Neuron (in vitro differentiated cells): ENCODE results near the gene ANHX.

Experiments used
- H2AFZ ChIP-seq: one replicate; pipeline ENCODE4 v1.6.1; 2013; ENCODE audit warnings: low read depth, mild to moderate bottlenecking, inconsistent platforms, low read length, moderate library complexity
- H3K27me3 ChIP-seq: one replicate; pipeline ENCODE4 v1.6.1; 2013; ENCODE audit warnings: low read length; ENCODE audit not compliant: insufficient read depth
- H3K36me3 ChIP-seq: one replicate; pipeline ENCODE4 v1.6.1; 2013; ENCODE audit warnings: low read length; ENCODE audit not compliant: insufficient read depth
- H3K4me1 ChIP-seq: one replicate; pipeline ENCODE4 v1.6.1; 2013; ENCODE audit warnings: low read length; ENCODE audit not compliant: insufficient read depth
- H3K4me3 ChIP-seq: 2 replicates; pipeline ENCODE4 v1.5.1; 2013; ENCODE audit warnings: mild to moderate bottlenecking, low read length, moderate library complexity
- H3K9me3 ChIP-seq: one replicate; pipeline ENCODE4 v1.6.1; 2013; ENCODE audit warnings: low read length

The ANHX gene

DNA sequence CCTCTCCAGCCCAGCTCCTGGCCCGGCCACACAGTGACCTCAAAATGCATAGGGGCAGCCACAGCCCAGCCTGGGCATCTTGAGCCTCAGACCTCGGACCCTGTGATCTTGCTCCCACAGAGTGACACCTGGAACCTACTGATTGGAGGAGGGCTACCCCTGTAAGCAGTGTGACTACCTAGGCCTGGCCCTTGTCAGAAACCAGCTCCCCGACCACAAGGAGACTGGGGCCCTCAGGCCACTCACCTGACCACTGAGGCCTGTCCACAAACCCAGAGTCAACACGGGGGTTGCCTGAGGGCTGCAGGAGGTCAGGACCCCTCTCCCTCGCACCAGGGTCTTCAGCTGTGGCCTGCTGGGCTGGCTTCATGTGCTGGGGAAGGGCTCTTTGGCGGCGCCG, 9.0 kb downstream of the ANHX start:
- Histone ChIP-seq H2AFZ (no peak overlapping the region), H3K36me3 (no peaks in the 10 kb centered on the region), H3K27me3 (no peaks in the 10 kb centered on the region), H3K4me1 (no peaks in the 10 kb centered on the region), H3K9me3 (peaks cover 14% of the 10 kb centered on the region), H3K4me3 (no peak overlapping the region)

DNA sequence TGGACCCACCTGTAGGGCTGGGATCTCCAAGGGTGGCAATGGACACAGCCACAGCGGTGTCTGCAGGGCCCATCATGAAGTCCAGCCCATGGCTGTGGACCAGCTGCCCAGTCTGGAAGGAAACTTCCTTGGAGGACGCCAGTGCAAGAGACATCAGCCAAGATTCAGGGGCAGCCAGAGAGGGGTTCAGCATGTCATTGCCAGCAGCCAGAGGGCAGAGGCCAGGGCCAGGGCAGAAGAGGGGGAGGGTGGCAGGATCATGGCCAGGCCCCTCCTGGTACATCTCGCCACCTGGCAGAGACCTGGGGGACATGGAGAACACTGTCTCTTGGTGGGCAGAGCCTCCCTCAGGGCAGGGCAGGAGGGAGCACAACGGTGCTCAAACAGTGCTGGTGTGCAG, 10.2 kb downstream of the ANHX start:
- Histone ChIP-seq H3K27me3 (no peaks in the 10 kb centered on the region), H3K4me1 (no peaks in the 10 kb centered on the region), H3K4me3 (no peak overlapping the region), H2AFZ (no peak overlapping the region), H3K36me3 (no peaks in the 10 kb centered on the region), H3K9me3 (peaks cover 21% of the 10 kb centered on the region)

DNA sequence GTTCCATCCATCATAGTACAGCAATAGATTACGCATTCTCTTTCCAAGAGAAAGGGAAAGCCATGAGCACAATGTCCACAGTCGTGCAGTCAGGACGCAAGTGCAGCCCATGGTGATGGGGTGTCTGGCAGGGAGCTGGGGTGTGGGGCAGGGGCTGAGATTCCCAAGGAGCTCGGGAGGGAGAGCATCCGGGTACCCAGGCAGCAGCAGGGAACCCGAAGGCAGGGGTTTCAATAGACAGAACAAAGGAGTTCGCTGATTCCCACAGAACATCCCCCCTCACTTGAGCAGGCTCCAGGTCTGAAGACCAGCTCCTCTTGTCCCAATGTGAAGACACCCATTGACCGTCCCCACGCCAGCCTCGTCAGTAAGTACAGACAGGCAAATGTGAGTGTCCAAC, 13.5 kb downstream of the ANHX start:
- H3K4me1 ChIP-seq: no peaks in the 10 kb centered on the region
- H3K36me3 ChIP-seq: no peaks in the 10 kb centered on the region
- H3K27me3 ChIP-seq: no peaks in the 10 kb centered on the region
- no peak overlapping the region for H2AFZ ChIP-seq
- peaks cover 41% of the 10 kb centered on the region for H3K9me3 ChIP-seq
- no peak overlapping the region for H3K4me3 ChIP-seq

DNA sequence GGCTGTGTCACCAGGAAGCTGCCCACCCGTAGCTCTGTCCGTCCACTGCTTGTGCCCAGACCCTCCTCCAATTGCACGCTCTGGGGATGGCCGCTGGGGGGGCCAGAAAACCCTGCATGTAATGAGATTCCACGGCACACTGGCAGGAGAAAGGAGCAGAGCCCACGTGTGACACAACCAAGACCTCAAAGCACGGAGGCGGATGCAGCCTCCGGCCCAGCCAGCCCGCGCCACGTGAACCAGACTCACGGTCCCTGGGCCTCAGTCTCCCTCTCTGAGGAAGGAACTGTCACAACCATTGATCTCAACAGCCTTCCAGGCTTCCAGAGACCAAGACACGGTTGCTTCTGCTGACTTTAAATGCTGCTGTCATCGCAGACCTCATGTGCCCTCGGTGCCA, 14.4 kb downstream of the ANHX start:
- peaks cover 36% of the 10 kb centered on the region for H3K9me3 ChIP-seq
- no peaks in the 10 kb centered on the region for H3K4me1 ChIP-seq
- H2AFZ ChIP-seq: no peak overlapping the region
- no peaks in the 10 kb centered on the region for H3K27me3 ChIP-seq
- no peaks in the 10 kb centered on the region for H3K36me3 ChIP-seq
- no peak overlapping the region for H3K4me3 ChIP-seq

DNA sequence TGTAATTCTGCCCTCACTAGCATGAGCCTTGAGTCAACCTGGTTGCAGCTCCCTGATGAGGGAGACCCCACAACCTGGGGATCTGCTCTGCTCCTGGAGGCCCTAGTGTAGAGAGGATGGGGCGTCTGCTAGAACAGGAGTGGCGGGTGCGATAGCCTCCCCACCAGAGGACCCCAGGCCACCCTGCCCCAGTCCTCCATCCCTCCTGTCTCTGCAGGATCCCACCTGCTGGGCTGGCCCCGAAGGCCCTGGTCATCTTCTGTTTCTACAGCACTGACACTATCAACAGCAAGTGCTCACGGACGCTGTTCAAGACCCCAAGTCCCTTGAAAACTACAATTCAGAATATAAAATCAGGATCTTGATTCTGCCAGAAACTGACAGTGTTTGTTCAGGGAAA, 15.2 kb downstream of the ANHX start:
- Histone ChIP-seq H3K27me3 (no peaks in the 10 kb centered on the region), H3K9me3 (peaks cover 36% of the 10 kb centered on the region), H3K36me3 (no peaks in the 10 kb centered on the region), H3K4me1 (no peaks in the 10 kb centered on the region), H2AFZ (no peak overlapping the region), H3K4me3 (no peak overlapping the region)

DNA sequence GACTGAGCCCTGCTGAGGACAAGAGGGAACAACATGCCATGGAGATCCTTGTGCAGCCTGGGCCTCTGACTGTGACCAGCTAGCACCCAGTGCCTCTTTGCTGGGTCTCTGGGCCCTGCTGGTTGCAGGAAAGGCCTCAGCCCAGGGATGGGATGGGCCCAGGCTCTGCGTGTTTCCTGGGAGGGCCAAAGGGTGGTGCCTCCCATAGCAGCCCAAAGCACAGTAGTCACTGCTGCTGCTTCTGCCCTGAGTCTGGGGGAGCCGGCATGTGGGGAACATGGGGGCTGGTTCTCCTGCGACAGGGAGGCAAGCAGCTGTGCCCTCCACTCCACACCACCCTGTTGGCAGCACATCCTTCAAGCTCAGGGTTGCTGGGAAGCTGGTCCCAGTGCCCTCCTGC, 18.5 kb downstream of the ANHX start:
- Histone ChIP-seq H3K9me3 (peaks cover 39% of the 10 kb centered on the region), H3K27me3 (no peaks in the 10 kb centered on the region), H3K4me3 (no peak overlapping the region), H3K36me3 (no peaks in the 10 kb centered on the region), H3K4me1 (no peaks in the 10 kb centered on the region), H2AFZ (no peak overlapping the region)

DNA sequence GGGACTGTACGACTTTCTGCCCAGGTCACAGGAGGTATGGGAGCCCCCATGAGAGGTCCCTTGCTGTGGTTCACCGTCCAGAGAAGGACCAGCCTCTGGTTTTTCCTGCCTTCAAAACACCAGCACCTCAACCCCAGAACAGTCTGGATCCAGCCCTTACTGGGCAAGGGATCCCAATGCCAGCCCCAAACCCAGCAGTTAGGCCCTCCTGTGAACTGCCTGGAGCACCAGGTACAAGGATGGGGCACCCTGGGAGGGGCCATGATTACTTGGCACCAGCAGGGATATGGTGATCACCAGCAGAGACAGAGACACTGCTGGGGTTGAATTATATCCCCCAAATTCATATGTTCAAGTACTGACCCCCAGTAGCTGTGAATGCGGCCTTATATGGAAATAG, 20.0 kb downstream of the ANHX start:
- H3K36me3 ChIP-seq: no peaks in the 10 kb centered on the region
- H3K4me3 ChIP-seq: no peak overlapping the region
- H3K4me1 ChIP-seq: no peaks in the 10 kb centered on the region
- H2AFZ ChIP-seq: no peak overlapping the region
- H3K27me3 ChIP-seq: no peaks in the 10 kb centered on the region
- peaks cover 36% of the 10 kb centered on the region for H3K9me3 ChIP-seq

DNA sequence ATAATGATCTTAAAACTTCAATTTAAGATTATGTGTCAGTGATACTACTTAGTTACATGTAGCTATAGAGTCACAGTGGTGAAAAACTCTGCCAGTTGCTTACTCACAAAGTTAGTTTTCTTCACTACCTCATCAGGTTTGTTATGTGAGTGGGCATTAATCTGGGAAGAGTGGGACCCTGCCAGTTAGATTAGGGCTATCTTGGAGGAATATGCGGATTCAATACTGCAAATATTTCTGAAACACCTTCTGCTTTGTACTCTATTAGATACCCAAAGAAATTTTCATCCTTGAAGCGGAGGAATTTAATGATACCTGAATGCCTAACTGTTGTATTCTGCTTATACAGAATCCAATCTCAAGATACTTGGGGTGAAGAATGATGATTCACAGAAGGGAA, 29.3 kb downstream of the ANHX start:
- H3K27me3 ChIP-seq: no peaks in the 10 kb centered on the region
- H3K4me3 ChIP-seq: no peak overlapping the region
- no peaks in the 10 kb centered on the region for H3K4me1 ChIP-seq
- no peak overlapping the region for H2AFZ ChIP-seq
- peaks cover 39% of the 10 kb centered on the region for H3K36me3 ChIP-seq
- peaks cover 70% of the 10 kb centered on the region for H3K9me3 ChIP-seq

DNA sequence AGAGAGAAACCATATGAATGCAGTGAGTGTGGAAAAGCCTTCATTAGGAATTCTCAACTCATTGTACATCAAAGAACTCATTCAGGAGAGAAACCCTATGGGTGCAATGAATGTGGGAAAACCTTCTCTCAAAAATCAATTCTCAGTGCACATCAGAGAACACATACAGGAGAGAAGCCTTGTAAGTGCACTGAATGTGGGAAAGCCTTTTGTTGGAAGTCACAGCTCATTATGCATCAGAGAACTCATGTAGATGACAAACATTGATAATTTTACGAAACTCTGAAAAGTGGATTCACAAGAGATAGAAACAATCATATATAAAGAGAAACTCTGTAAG, 31.4 kb downstream of the ANHX start:
- Histone ChIP-seq H3K9me3 (peaks cover 69% of the 10 kb centered on the region), H3K27me3 (no peaks in the 10 kb centered on the region), H3K4me3 (no peak overlapping the region), H3K36me3 (peaks cover 50% of the 10 kb centered on the region), H2AFZ (no peak overlapping the region), H3K4me1 (no peaks in the 10 kb centered on the region)

DNA sequence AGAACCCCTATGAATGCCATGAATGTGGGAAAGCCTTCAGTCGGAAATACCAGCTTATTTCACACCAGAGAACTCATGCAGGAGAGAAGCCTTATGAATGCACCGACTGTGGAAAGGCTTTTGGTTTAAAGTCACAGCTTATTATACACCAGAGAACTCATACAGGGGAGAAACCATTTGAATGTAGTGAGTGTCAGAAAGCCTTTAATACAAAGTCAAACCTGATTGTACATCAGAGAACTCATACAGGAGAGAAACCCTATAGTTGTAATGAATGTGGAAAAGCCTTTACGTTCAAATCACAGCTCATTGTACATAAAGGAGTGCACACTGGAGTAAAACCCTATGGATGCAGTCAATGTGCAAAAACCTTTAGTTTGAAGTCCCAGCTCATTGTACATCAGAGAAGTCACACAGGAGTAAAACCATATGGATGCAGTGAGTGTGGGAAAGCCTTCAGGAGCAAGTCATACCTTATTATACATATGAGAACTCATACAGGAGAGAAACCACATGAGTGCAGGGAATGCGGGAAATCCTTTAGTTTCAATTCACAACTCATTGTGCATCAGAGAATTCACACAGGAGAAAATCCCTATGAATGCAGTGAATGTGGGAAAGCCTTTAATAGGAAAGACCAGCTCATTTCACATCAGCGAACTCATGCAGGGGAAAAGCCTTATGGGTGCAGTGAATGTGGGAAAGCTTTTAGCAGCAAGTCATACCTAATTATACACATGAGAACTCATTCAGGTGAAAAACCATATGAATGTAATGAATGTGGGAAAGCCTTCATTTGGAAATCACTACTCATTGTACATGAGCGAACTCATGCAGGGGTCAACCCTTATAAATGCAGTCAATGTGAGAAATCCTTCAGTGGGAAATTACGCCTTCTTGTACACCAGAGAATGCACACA, 32.1 kb downstream of the ANHX start:
- H3K4me1 ChIP-seq: no peaks in the 10 kb centered on the region
- H2AFZ ChIP-seq: no peak overlapping the region
- H3K4me3 ChIP-seq: no peak overlapping the region
- H3K9me3 ChIP-seq: peaks cover 67% of the 10 kb centered on the region
- H3K27me3 ChIP-seq: no peaks in the 10 kb centered on the region
- peaks cover 50% of the 10 kb centered on the region for H3K36me3 ChIP-seq

DNA sequence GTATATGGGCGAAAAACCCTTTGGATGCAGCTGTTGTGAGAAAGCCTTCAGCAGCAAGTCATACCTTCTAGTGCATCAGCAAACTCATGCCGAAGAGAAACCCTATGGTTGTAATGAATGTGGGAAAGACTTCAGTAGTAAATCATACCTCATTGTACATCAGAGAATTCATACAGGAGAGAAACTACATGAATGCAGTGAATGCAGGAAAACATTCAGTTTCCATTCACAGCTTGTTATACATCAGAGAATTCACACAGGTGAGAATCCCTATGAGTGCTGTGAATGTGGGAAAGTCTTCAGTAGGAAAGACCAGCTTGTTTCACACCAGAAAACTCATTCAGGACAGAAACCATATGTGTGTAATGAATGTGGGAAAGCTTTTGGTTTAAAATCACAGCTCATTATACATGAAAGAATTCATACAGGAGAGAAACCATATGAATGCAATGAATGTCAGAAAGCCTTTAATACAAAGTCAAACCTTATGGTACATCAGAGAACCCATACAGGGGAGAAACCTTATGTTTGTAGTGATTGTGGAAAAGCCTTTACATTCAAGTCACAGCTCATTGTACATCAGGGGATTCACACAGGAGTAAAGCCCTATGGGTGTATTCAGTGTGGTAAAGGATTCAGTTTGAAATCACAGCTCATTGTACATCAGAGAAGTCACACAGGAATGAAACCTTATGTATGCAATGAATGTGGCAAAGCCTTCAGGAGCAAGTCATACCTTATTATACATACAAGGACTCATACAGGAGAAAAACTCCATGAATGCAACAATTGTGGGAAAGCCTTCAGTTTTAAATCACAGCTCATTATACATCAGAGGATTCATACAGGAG, 33.0 kb downstream of the ANHX start:
- Histone ChIP-seq H3K4me1 (no peaks in the 10 kb centered on the region), H2AFZ (no peak overlapping the region), H3K4me3 (no peak overlapping the region), H3K9me3 (peaks cover 63% of the 10 kb centered on the region), H3K36me3 (peaks cover 50% of the 10 kb centered on the region), H3K27me3 (no peaks in the 10 kb centered on the region)

DNA sequence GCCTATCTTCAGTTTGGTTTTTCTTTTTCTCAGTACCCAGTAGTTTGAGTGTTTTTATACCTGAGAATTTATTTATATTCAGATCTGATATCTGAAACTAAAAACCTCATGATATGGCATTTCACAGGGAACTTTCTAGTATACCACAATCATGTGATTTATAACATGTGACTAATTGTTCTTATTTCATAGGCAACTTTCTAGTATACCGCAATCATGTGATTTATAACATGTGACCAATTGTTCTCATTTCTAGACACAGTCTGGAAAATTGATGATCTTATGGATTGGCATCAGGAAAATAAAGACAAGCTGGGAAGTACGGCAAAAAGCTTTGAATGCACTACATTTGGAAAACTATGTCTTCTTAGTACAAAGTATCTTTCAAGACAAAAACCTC, 33.8 kb downstream of the ANHX start:
- Histone ChIP-seq H3K36me3 (peaks cover 50% of the 10 kb centered on the region), H3K27me3 (no peaks in the 10 kb centered on the region), H3K4me3 (no peak overlapping the region), H3K9me3 (peaks cover 59% of the 10 kb centered on the region), H2AFZ (no peak overlapping the region), H3K4me1 (no peaks in the 10 kb centered on the region)

DNA sequence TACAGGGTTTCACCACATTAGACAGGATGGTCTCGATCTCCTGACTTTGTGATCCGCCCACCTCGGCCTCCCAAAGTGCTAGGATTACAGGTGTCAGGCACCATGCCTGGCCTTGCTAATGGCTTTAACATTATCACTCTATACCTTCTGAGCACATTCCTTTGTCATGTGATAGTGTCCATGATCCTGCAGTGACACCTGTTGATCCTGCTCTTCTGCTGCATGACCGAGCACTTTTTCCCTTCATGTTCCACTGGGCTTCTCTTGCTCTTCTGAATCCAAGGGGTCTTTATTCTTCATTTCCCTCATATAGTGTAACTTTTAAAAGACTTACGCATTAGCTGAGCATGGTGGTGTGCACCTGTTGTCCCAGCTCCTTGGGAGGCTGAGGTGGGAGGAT, 42.8 kb downstream of the ANHX start:
- H3K27me3 ChIP-seq: no peaks in the 10 kb centered on the region
- no peak overlapping the region for H3K4me3 ChIP-seq
- H3K4me1 ChIP-seq: no peaks in the 10 kb centered on the region
- peaks cover 81% of the 10 kb centered on the region for H3K36me3 ChIP-seq
- H2AFZ ChIP-seq: no peak overlapping the region
- peaks cover 81% of the 10 kb centered on the region for H3K9me3 ChIP-seq
